Measurements from ENCODE around the gene ZFYVE16.

ZFYVE16 gene

GRCh38 chr5:80439213-80439612 lies 31.3 kb downstream of the ZFYVE16 start:
- no peak overlapping the region for H3K27ac ChIP-seq (ENCODE audit: low read length)
- no peak overlapping the region for H3K4me3 ChIP-seq (ENCODE audit: low read length)
- H3K4me2 ChIP-seq (ENCODE audit: low read length), result no peak overlapping the region
- no peaks in the 10 kb centered on the region for H3K79me2 ChIP-seq (ENCODE audit: low read length)
- no peaks in the 10 kb centered on the region for H3K9me3 ChIP-seq (ENCODE audit: insufficient read depth, low read length)
- H4K20me1 ChIP-seq (ENCODE audit: insufficient read depth, low read length), result no peaks in the 10 kb centered on the region
- TF ChIP-seq EZH2phosphoT487 (IDR thresholded peaks at IDR 0.05; ENCODE audit: low read depth), result no peak
- TF ChIP-seq, protein P1, sequence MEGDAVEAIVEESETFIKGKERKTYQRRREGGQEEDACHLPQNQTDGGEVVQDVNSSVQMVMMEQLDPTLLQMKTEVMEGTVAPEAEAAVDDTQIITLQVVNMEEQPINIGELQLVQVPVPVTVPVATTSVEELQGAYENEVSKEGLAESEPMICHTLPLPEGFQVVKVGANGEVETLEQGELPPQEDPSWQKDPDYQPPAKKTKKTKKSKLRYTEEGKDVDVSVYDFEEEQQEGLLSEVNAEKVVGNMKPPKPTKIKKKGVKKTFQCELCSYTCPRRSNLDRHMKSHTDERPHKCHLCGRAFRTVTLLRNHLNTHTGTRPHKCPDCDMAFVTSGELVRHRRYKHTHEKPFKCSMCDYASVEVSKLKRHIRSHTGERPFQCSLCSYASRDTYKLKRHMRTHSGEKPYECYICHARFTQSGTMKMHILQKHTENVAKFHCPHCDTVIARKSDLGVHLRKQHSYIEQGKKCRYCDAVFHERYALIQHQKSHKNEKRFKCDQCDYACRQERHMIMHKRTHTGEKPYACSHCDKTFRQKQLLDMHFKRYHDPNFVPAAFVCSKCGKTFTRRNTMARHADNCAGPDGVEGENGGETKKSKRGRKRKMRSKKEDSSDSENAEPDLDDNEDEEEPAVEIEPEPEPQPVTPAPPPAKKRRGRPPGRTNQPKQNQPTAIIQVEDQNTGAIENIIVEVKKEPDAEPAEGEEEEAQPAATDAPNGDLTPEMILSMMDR (IDR thresholded peaks at IDR 0.05; ENCODE audit: low read depth, low read length), result no peak
- H3K4me1 ChIP-seq (ENCODE audit: low read length), result peaks cover 14% of the 10 kb centered on the region
- no peaks in the 10 kb centered on the region for H3K27me3 ChIP-seq (ENCODE audit: low read depth, low read length)
- peaks cover 9% of the 10 kb centered on the region for H3K36me3 ChIP-seq (replicated peaks; ENCODE audit: low read depth, low read length)
- no peak overlapping the region for H2AFZ ChIP-seq (ENCODE audit: low read depth, low read length)
- no peak overlapping the region for H3K9ac ChIP-seq (ENCODE audit: low read length)

DNA sequence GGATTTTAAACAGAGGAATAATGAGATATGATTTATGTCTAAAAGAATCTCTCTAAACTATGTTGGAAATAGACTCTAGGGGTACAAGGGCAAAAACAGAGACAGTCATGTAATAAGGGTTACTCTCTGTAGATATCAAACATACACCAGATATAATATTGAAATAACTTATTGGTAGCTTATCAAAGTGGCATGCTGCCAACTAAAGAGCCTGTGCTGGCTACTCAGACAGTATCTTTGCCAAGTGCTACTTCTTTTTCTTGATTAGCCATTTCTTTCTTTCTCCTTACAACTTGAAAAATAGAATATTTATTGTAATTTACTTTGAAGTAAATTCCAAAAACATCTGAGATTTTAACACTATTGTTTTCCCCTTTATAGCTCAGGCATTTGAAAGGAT lies 34.9 kb downstream of the ZFYVE16 start:
- no peak overlapping the region for H3K27ac ChIP-seq (ENCODE audit: low read length)
- no peak overlapping the region for H2AFZ ChIP-seq (ENCODE audit: low read depth, low read length)
- no peaks in the 10 kb centered on the region for H3K27me3 ChIP-seq (ENCODE audit: low read depth, low read length)
- no peak overlapping the region for H3K4me2 ChIP-seq (ENCODE audit: low read length)
- H3K9ac ChIP-seq (ENCODE audit: low read length), result no peak overlapping the region
- H3K9me3 ChIP-seq (ENCODE audit: insufficient read depth, low read length), result no peaks in the 10 kb centered on the region
- no peaks in the 10 kb centered on the region for H4K20me1 ChIP-seq (ENCODE audit: insufficient read depth, low read length)
- peaks cover 9% of the 10 kb centered on the region for H3K4me1 ChIP-seq (ENCODE audit: low read length)
- TF ChIP-seq, protein P1 (IDR thresholded peaks at IDR 0.05; ENCODE audit: low read depth, low read length), result no peak
- no peak for TF ChIP-seq EZH2phosphoT487 (IDR thresholded peaks at IDR 0.05; ENCODE audit: low read depth)
- no peaks in the 10 kb centered on the region for H3K79me2 ChIP-seq (ENCODE audit: low read length)
- H3K4me3 ChIP-seq (ENCODE audit: low read length), result no peak overlapping the region
- H3K36me3 ChIP-seq (replicated peaks; ENCODE audit: low read depth, low read length), result no peaks in the 10 kb centered on the region

- Histone ChIP-seq H3K27me3 (ENCODE audit: low read depth, low read length) (no peaks in the 10 kb centered on the region), H3K36me3 (replicated peaks; ENCODE audit: low read depth, low read length) (peaks cover 2% of the 10 kb centered on the region), H3K4me2 (ENCODE audit: low read length) (no peak overlapping the region), H3K9me3 (ENCODE audit: insufficient read depth, low read length) (no peaks in the 10 kb centered on the region), H4K20me1 (ENCODE audit: insufficient read depth, low read length) (no peaks in the 10 kb centered on the region), H3K79me2 (ENCODE audit: low read length) (no peaks in the 10 kb centered on the region), H3K4me1 (ENCODE audit: low read length) (no peaks in the 10 kb centered on the region), H3K9ac (ENCODE audit: low read length) (no peak overlapping the region), H3K27ac (ENCODE audit: low read length) (no peak overlapping the region), H3K4me3 (ENCODE audit: low read length) (no peak overlapping the region), H2AFZ (ENCODE audit: low read depth, low read length) (no peak overlapping the region)
- TF ChIP-seq EZH2phosphoT487 (IDR thresholded peaks at IDR 0.05; ENCODE audit: low read depth), result no peak
- TF ChIP-seq, protein P1 (IDR thresholded peaks at IDR 0.05; ENCODE audit: low read depth, low read length), result no peak
Measured at GRCh38 chr5:80453366-80453765, 45.5 kb downstream of the ZFYVE16 start.

- no peaks in the 10 kb centered on the region for H3K79me2 ChIP-seq (ENCODE audit: low read length)
- peaks cover 5% of the 10 kb centered on the region for H3K36me3 ChIP-seq (replicated peaks; ENCODE audit: low read depth, low read length)
Measured at GRCh38 chr5:80463269-80463668, 55.4 kb downstream of the ZFYVE16 start.

More at GRCh38 chr5:80463269-80463668, 55.4 kb downstream of the ZFYVE16 start:
- Histone ChIP-seq H3K27ac (ENCODE audit: low read length) (no peak overlapping the region), H3K4me2 (ENCODE audit: low read length) (no peak overlapping the region), H3K27me3 (ENCODE audit: low read depth, low read length) (no peaks in the 10 kb centered on the region), H3K4me1 (ENCODE audit: low read length) (no peaks in the 10 kb centered on the region), H2AFZ (ENCODE audit: low read depth, low read length) (no peak overlapping the region), H3K4me3 (ENCODE audit: low read length) (no peak overlapping the region), H3K9ac (ENCODE audit: low read length) (no peak overlapping the region), H3K9me3 (ENCODE audit: insufficient read depth, low read length) (no peaks in the 10 kb centered on the region), H4K20me1 (ENCODE audit: insufficient read depth, low read length) (no peaks in the 10 kb centered on the region)
- no peak for TF ChIP-seq EZH2phosphoT487 (IDR thresholded peaks at IDR 0.05; ENCODE audit: low read depth)
- TF ChIP-seq, protein P1 (IDR thresholded peaks at IDR 0.05; ENCODE audit: low read depth, low read length), result no peak

Measured in OCI-LY3 (cell line).